B cell (primary cell): ENCODE measurements around the gene LSP1. TPM values are rescaled to one million over a fixed set of nuclear protein-coding genes. Genes with fewer than 3 reads are reported as not detected.
A peak's percentile ranks its signal among the peaks of the same experiment; 100 is the strongest.

Source experiments
- ATAC-seq: fragments of 200-7000 bp; cut with Tn5 transposase; one replicate; pipeline ENCODE4 v1.10.0; 2021; ENCODE audit warnings: low read depth, mild to moderate bottlenecking, moderate number of reproducible peaks, moderate library complexity
- CTCF ChIA-PET: fragments of 350-600 bp; sonication (Branson Sonifier 250); formaldehyde crosslinking; loops from one replicate; lab custom pipeline; 2021; ENCODE audit warnings: antibody characterized with exemption, inconsistent platforms; lab: Charles Lee
- POLR2A ChIA-PET: fragments of 350-600 bp; sonication (Branson Sonifier 250); formaldehyde crosslinking; loops from one replicate; lab custom pipeline; 2021; ENCODE audit warnings: antibody characterized with exemption; lab: Charles Lee
- DNase-seq: peaks from one replicate; pipeline ENCODE4 v3.0.0; 2013
- H2AFZ ChIP-seq: 2 replicates; pipeline ENCODE4 v1.6.1; 2012; ENCODE audit warnings: mild to moderate bottlenecking, low read depth, low read length; ENCODE audit not compliant: insufficient read depth, poor library complexity, severe bottlenecking
- H3K27ac ChIP-seq, 2 donors: 1 replicate in 1 of 2; 2 replicates in 1 of 2; pipeline ENCODE4 v1.5.1; 2012 to 2013; ENCODE audit warnings: low read length in 2 of 2, mild to moderate bottlenecking in 2 of 2, moderate library complexity in 1 of 2
- H3K27me3 ChIP-seq, 4 experiments: fragments of 200-600 bp in 1 of 4; sonication (generic) in 1 of 4; replicated peaks in 1 of 4; 1 replicate in 2 of 4; 2 replicates in 2 of 4; pipeline versions ENCODE4 v1.6.1 to v1.7.0; 2013 to 2016; ENCODE audit warnings: low read length in 3 of 4, mild to moderate bottlenecking in 2 of 4, mixed read lengths in 1 of 4, moderate library complexity in 1 of 4; ENCODE audit not compliant: insufficient read depth in 4 of 4, control insufficient read depth in 3 of 4; ENCODE audit errors: control extremely low read depth in 1 of 4
- H3K36me3 ChIP-seq, 2 experiments: replicated peaks in 1 of 2; 1 replicate in 1 of 2; 2 replicates in 1 of 2; pipeline versions ENCODE4 v1.6.1 to v1.7.1; 2013; ENCODE audit warnings: low read length in 1 of 2; ENCODE audit not compliant: insufficient read depth in 2 of 2, control insufficient read depth in 1 of 2; ENCODE audit errors: control extremely low read depth in 1 of 2, extremely low read depth in 1 of 2
- H3K4me1 ChIP-seq, 2 donors: fragments of 200-600 bp in 1 of 2; sonication (generic) in 1 of 2; 1 replicate in 1 of 2; 2 replicates in 1 of 2; pipeline versions ENCODE4 v1.5.1 to v1.6.1; 2013 to 2017; ENCODE audit warnings: low read length in 2 of 2; ENCODE audit not compliant: control insufficient read depth in 2 of 2, insufficient read depth in 2 of 2
- H3K4me2 ChIP-seq: replicated peaks from 2 replicates; pipeline ENCODE3; 2012; ENCODE audit warnings: mild to moderate bottlenecking, low read depth, low read length; ENCODE audit not compliant: poor library complexity, severe bottlenecking
- H3K4me3 ChIP-seq, 5 experiments: fragments of 200-600 bp in 1 of 5; sonication (generic) in 1 of 5; 1 replicate in 3 of 5; 2 replicates in 2 of 5; pipeline versions ENCODE4 v1.5.1 to v1.7.0; 2011 to 2016; ENCODE audit warnings: low read length in 4 of 5, mild to moderate bottlenecking in 4 of 5, low read depth in 2 of 5, control low read depth in 1 of 5, moderate library complexity in 1 of 5; ENCODE audit not compliant: insufficient read depth in 1 of 5; ENCODE audit errors: control extremely low read depth in 1 of 5, extremely low read depth in 1 of 5
- H3K79me2 ChIP-seq: fragments of 200-600 bp; sonication (generic); one replicate; pipeline ENCODE4 v1.6.0; 2016; ENCODE audit warnings: low read length; ENCODE audit not compliant: control insufficient read depth, insufficient read depth
- H3K9ac ChIP-seq: fragments of 200-600 bp; sonication (generic); 2 replicates; pipeline ENCODE4 v1.6.1; 2017; ENCODE audit warnings: mild to moderate bottlenecking, low read length, moderate library complexity
- H3K9me3 ChIP-seq, 3 donors: one replicate each; pipeline versions ENCODE4 v1.6.1 to v1.7.1; 2013; ENCODE audit warnings: low read length in 2 of 3; ENCODE audit not compliant: control insufficient read depth in 2 of 3, insufficient read depth in 1 of 3; ENCODE audit errors: control extremely low read depth in 1 of 3
- H4K20me1 ChIP-seq: 2 replicates; pipeline ENCODE4 v1.6.0; 2012; ENCODE audit warnings: mild to moderate bottlenecking, low read length; ENCODE audit not compliant: insufficient read depth, control insufficient read depth, poor library complexity, severe bottlenecking
- H3K27ac Mint-ChIP-seq: one replicate; pipeline ENCODE4 v1.8.0; 2021; ENCODE audit warnings: mixed read lengths
- H3K27me3 Mint-ChIP-seq: one replicate; pipeline ENCODE4 v1.8.0; 2021; ENCODE audit warnings: mixed read lengths
- H3K4me1 Mint-ChIP-seq: one replicate; pipeline ENCODE4 v1.8.0; 2021; ENCODE audit warnings: mixed read lengths
- H3K4me3 Mint-ChIP-seq: one replicate; pipeline ENCODE4 v1.8.0; 2021; ENCODE audit warnings: mixed read lengths
- H3K9me3 Mint-ChIP-seq: one replicate; pipeline ENCODE4 v1.8.0; 2022; ENCODE audit warnings: mixed read lengths; ENCODE audit not compliant: insufficient read depth
- CTCF ChIP-seq: fragments of 200-600 bp; IDR thresholded peaks from one replicate; pipeline ENCODE4 v1.8.0; 2022; ENCODE audit warnings: antibody characterized with exemption, mild to moderate bottlenecking
- EZH2 ChIP-seq: IDR thresholded peaks from 2 replicates; pipeline ENCODE4 v1.6.1; 2012; ENCODE audit warnings: borderline replicate concordance, low read depth, mild to moderate bottlenecking, moderate library complexity, low read length; ENCODE audit not compliant: insufficient read depth, poor library complexity, severe bottlenecking
- WGBS: methylation state at CpG from one replicate; pipeline ENCODE4 v1.1.5; 2013; ENCODE audit warnings: missing lambda C conversion rate; ENCODE audit not compliant: insufficient coverage; 5-methylcytosine and 5-hydroxymethylcytosine counted together
- intact Hi-C: fragments of 100-400 bp; cut with micrococcal nuclease; formaldehyde crosslinking; loops from one replicate; pipeline ENCODE4 v1.10.0; 2022
- polyA plus RNA-seq: library from polyadenylated mRNA; depleted of rRNA; stranded (reverse); fragments of >200 nt; gene quantifications from 2 replicates; pipeline ENCODE4 v1.2.3, GENCODE V29; 2012
- total RNA-seq, 2 donors: library from RNA; stranded (reverse); fragments of 120-200 nt in 1 of 2; gene quantifications; 1 replicate in 1 of 2; 2 replicates in 1 of 2; pipeline versions ENCODE4 v1.2.3 to v1.2.4, GENCODE V29; 2013 to 2022

Gene LSP1
- total and polyA plus RNA-seq, 2 donors (not counting 1 experiment from before 2014, with no cell fraction given): 249 to 446 TPM

- TF ChIP-seq CTCF (no peak), EZH2 (no peak)
- intact Hi-C loops: no loop called here
- Mint-ChIP-seq H3K9me3 (no peaks in the 10 kb centered on the region), H3K4me3 (no peak within 1 kb of the TSS), H3K4me1 (peaks cover 37% of the 10 kb centered on the region), H3K27ac (peak within 1 kb of the TSS; percentile 65), H3K27me3 (no peaks in the 10 kb centered on the region)
- Histone ChIP-seq H3K79me2 (no peaks in the 10 kb centered on the region), H3K9me3 (no peaks in the 10 kb centered on the region), H3K9ac (no peak within 1 kb of the TSS), H3K27ac (no peak within 1 kb of the TSS), H3K4me3 (no peak within 1 kb of the TSS), H4K20me1 (peaks cover 67% of the 10 kb centered on the region), H2AFZ (no peak within 1 kb of the TSS), H3K4me2 (peak within 1 kb of the TSS; percentile 57), H3K27me3 (no peaks in the 10 kb centered on the region), H3K4me1 (peaks cover 28 to 39% of the 10 kb centered on the region in 2 donors), H3K36me3 (peaks cover 0 to 26% of the 10 kb centered on the region in 2 experiments)
- CTCF ChIA-PET: interaction anchor here (1.5 to 1.9 kb wide), 2 partner anchors 55 to 110 kb away, joined by 4 to 5 read pairs; no protein-coding TSS in a partner anchor
- POLR2A ChIA-PET: interaction anchor here (1.2 to 1.3 kb wide), 4 partner anchors 10 to 38 kb away, joined by 3 to 6 read pairs (median 5); no protein-coding TSS in a partner anchor
- WGBS: 14% methylated on average over 2 of the region's 7 CpGs
- DNase-seq: no peak
- peak; percentile 9 for ATAC-seq
These were observed 38.9 kb downstream of the LSP1 start, which contains the start of gene PRR33 for GRCh38 chr11:1891831-1892115. PRR33 (minus strand) TSS chr11:1891895; CDS start chr11:1890584, 1,311 bp downstream.

GRCh38 chr11:1892116-1892515 lies 39.2 kb downstream of the LSP1 start:
- ATAC-seq (no peak), DNase-seq (no peak)
- H4K20me1 ChIP-seq: peaks cover 65% of the 10 kb centered on the region
- 100% methylated on average over 2 of the region's 7 CpGs for WGBS
- H3K9me3 ChIP-seq: no peaks in the 10 kb centered on the region
- H3K4me2 ChIP-seq: no peak overlapping the region
- no peak overlapping the region for H3K9ac ChIP-seq
- H3K27me3 Mint-ChIP-seq: no peaks in the 10 kb centered on the region
- no peak overlapping the region for H3K4me3 ChIP-seq
- H3K27ac Mint-ChIP-seq: no peak overlapping the region
- no peak overlapping the region for H3K27ac ChIP-seq
- H3K79me2 ChIP-seq: no peaks in the 10 kb centered on the region
- H3K27me3 ChIP-seq: no peaks in the 10 kb centered on the region
- peaks cover 31 to 43% of the 10 kb centered on the region in 2 donors for H3K4me1 ChIP-seq
- POLR2A ChIA-PET: interaction anchor here (0.6 to 1.3 kb wide), 3 partner anchors 26 to 38 kb away, joined by 3 to 6 read pairs (median 5); no protein-coding TSS in a partner anchor
- no peak overlapping the region for H2AFZ ChIP-seq
- H3K4me3 Mint-ChIP-seq: no peak overlapping the region
- no peaks in the 10 kb centered on the region for H3K9me3 Mint-ChIP-seq
- H3K4me1 Mint-ChIP-seq: peaks cover 40% of the 10 kb centered on the region
- intact Hi-C loops: no loop called here
- TF ChIP-seq CTCF (no peak), EZH2 (no peak)
- H3K36me3 ChIP-seq: peaks cover 0 to 23% of the 10 kb centered on the region in 2 experiments
- CTCF ChIA-PET: interaction anchor here (1.5 kb wide), 1 partner anchor 56 kb away, joined by 4 read pairs; no protein-coding TSS in a partner anchor
